Measurements from ENCODE around the gene PNRC1.

Gene PNRC1

DNA sequence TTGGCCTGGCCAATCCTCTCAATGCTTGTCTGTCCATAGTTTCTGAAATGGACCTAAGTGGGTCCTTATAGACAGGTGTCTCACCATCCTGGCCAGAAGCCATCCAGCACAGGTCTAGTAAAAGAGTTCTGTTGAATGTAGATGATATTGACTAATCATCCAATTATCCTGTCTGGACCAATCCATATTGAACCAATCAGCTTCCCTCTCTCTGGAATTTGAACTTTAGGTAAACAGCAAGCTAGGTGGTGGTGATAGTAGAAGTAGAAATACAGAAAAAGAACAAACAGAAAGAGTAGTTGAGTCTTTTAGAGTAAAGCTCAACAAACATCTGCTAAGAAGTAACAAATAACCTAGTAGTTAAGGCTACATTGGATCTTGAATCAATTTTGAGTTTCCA lies 9.5 kb upstream of the PNRC1 start:
- no peaks in the 10 kb centered on the region for H3K9me2 ChIP-seq (replicated peaks; ENCODE audit: low read depth, low read length)
- no peaks in the 10 kb centered on the region for H4K20me1 ChIP-seq (ENCODE audit: insufficient read depth, low read length, poor library complexity, severe bottlenecking)
- no peak for TF ChIP-seq EZH2phosphoT487 (IDR thresholded peaks at IDR 0.05; ENCODE audit: borderline replicate concordance)
- no peak for TF ChIP-seq CTCF (conservative IDR thresholded peaks at IDR 0.05; ENCODE audit: low read length)
- no peaks in the 10 kb centered on the region for H3K36me3 ChIP-seq (ENCODE audit: insufficient read depth, low read length)
- no peak overlapping the region for H3K9ac ChIP-seq (ENCODE audit: low read depth, low read length, poor library complexity, severe bottlenecking)
- no peaks in the 10 kb centered on the region for H3K4me1 ChIP-seq (ENCODE audit: insufficient read depth, low read length, poor library complexity, severe bottlenecking)
- no peak overlapping the region for H3K4me3 ChIP-seq (ENCODE audit: low read length, poor library complexity, severe bottlenecking)
- H3K4me2 ChIP-seq (ENCODE audit: low read depth, low read length, poor library complexity, severe bottlenecking) = no peak overlapping the region
- H3K27me3 ChIP-seq (ENCODE audit: insufficient read depth, low read length, poor library complexity, severe bottlenecking) = no peaks in the 10 kb centered on the region
- no peaks in the 10 kb centered on the region for H3K79me2 ChIP-seq (ENCODE audit: insufficient read depth, low read length)
- H3F3A ChIP-seq (ENCODE audit: low read depth) = no peaks in the 10 kb centered on the region
- no peak overlapping the region for H2AFZ ChIP-seq (ENCODE audit: low read length)
- H3K9me3 ChIP-seq (ENCODE audit: insufficient read depth, low read depth, low read length) = no peaks in the 10 kb centered on the region

DNA sequence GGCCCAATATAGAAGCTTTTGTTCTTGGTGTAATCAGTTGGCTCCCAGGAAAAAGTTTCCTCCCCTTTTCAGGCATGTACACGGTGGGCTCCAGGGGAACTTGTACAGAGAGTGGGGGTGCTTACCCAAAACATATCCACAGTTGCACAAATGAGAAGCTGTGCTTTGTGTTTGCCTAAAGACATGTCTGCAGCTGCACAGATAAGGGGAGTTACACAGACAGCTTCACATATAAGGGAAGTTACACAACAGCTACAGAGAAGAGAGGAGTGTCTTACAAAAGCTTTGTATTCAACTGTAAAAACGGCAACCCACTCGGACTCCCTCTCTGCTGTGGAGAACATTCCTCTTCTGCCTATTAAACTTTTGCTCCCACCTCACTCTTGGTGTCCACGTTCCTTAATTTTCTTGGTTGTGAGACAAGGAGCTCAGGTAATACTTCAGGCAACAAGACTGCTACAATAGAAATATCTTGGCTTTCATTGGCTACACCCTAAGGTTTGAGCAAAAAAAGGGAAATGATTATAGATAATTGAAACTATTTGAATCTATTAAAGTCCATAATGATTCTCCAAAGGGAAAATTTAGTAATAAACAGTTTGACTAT lies 7.4 kb upstream of the PNRC1 start:
- H3F3A ChIP-seq (ENCODE audit: low read depth) = no peaks in the 10 kb centered on the region
- H3K4me1 ChIP-seq (ENCODE audit: insufficient read depth, low read length, poor library complexity, severe bottlenecking) = no peaks in the 10 kb centered on the region
- no peak overlapping the region for H2AFZ ChIP-seq (ENCODE audit: low read length)
- TF ChIP-seq EZH2phosphoT487 (IDR thresholded peaks at IDR 0.05; ENCODE audit: borderline replicate concordance) = no peak
- no peak for TF ChIP-seq CTCF (conservative IDR thresholded peaks at IDR 0.05; ENCODE audit: low read length)
- H4K20me1 ChIP-seq (ENCODE audit: insufficient read depth, low read length, poor library complexity, severe bottlenecking) = no peaks in the 10 kb centered on the region
- H3K36me3 ChIP-seq (ENCODE audit: insufficient read depth, low read length) = no peaks in the 10 kb centered on the region
- no peaks in the 10 kb centered on the region for H3K9me2 ChIP-seq (replicated peaks; ENCODE audit: low read depth, low read length)
- no peaks in the 10 kb centered on the region for H3K79me2 ChIP-seq (ENCODE audit: insufficient read depth, low read length)
- H3K4me2 ChIP-seq (ENCODE audit: low read depth, low read length, poor library complexity, severe bottlenecking) = no peak overlapping the region
- H3K27me3 ChIP-seq (ENCODE audit: insufficient read depth, low read length, poor library complexity, severe bottlenecking) = no peaks in the 10 kb centered on the region
- no peak overlapping the region for H3K9ac ChIP-seq (ENCODE audit: low read depth, low read length, poor library complexity, severe bottlenecking)
- H3K9me3 ChIP-seq (ENCODE audit: insufficient read depth, low read depth, low read length) = no peaks in the 10 kb centered on the region
- no peak overlapping the region for H3K4me3 ChIP-seq (ENCODE audit: low read length, poor library complexity, severe bottlenecking)

DNA sequence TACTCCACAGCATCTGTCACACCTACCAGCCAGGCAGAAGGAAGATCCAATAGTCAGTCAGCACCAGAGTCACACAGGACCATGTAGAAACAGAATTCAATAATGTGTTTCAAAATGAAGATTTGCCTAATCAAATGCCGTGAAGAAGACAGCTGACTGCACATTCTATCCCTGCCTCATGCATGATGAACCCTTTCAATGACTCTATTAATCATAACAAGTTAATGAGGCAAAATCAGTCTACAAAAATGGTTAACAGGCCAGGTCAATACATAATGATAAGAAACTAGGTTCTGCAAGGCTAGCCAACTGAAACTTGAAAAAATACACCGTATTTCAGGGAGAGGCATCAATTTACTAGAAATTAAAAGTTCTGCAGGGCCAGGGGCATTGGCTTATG lies 6.7 kb upstream of the PNRC1 start:
- no peaks in the 10 kb centered on the region for H3K4me1 ChIP-seq (ENCODE audit: insufficient read depth, low read length, poor library complexity, severe bottlenecking)
- TF ChIP-seq CTCF (conservative IDR thresholded peaks at IDR 0.05; ENCODE audit: low read length) (no peak), EZH2phosphoT487 (IDR thresholded peaks at IDR 0.05; ENCODE audit: borderline replicate concordance) (no peak)
- no peak overlapping the region for H3K4me2 ChIP-seq (ENCODE audit: low read depth, low read length, poor library complexity, severe bottlenecking)
- no peak overlapping the region for H3K9ac ChIP-seq (ENCODE audit: low read depth, low read length, poor library complexity, severe bottlenecking)
- H3K9me3 ChIP-seq (ENCODE audit: insufficient read depth, low read depth, low read length) = no peaks in the 10 kb centered on the region
- no peaks in the 10 kb centered on the region for H3K79me2 ChIP-seq (ENCODE audit: insufficient read depth, low read length)
- no peak overlapping the region for H2AFZ ChIP-seq (ENCODE audit: low read length)
- H3K9me2 ChIP-seq (replicated peaks; ENCODE audit: low read depth, low read length) = no peaks in the 10 kb centered on the region
- no peaks in the 10 kb centered on the region for H3K36me3 ChIP-seq (ENCODE audit: insufficient read depth, low read length)
- no peaks in the 10 kb centered on the region for H3K27me3 ChIP-seq (ENCODE audit: insufficient read depth, low read length, poor library complexity, severe bottlenecking)
- H4K20me1 ChIP-seq (ENCODE audit: insufficient read depth, low read length, poor library complexity, severe bottlenecking) = no peaks in the 10 kb centered on the region
- H3K4me3 ChIP-seq (ENCODE audit: low read length, poor library complexity, severe bottlenecking) = no peak overlapping the region
- no peaks in the 10 kb centered on the region for H3F3A ChIP-seq (ENCODE audit: low read depth)
